Retina (tissue), 1 donor: Measurements from ENCODE around the gene ATP5PD.
"Not testable (repeated sequence)": the region's sequence is repeated elsewhere in the genome, so short reads cannot be mapped to it uniquely, and the experiment has no call there.

ENCODE experiments used
- DNase-seq: peaks from one replicate; pipeline ENCODE4 v3.0.0-alpha.2; 2016

The ATP5PD gene

GRCh38 chr17:75048249-75048878 lies 1.6 kb upstream of the ATP5PD start:
- DNase-seq: no peak

DNA sequence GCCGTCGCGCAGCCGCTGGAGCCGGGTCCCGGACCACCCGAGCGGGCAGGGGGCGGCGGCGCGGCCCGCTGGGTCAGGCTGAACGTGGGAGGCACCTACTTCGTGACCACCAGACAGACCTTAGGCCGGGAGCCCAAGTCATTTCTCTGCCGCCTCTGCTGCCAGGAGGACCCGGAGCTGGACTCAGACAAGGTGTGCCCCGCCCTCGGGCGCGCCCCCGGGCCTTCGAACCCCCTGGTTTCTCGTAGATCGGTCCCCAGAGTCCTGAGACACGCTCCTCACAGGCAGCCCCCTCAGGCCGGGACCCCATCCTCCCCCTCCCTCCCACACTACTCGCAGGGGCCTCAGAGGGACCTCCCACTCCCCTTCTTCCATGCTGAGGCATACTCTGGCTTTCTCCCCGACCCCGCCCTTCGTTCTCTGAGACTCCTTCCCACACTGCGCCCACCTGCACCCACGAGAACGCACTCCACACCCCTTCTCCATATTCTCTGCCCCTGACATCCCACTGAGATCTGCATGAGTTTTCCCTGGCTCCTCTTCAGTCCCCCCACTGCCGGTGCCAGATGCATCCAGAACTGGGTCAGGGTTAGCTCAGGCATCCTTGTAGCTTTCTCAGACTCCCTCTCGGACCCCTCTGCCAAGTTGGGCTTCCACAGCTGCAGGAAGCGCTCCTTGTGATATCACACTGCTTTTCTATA lies 779 bp upstream of the ATP5PD start:
- DNase-seq: peak; percentile 57

DNA sequence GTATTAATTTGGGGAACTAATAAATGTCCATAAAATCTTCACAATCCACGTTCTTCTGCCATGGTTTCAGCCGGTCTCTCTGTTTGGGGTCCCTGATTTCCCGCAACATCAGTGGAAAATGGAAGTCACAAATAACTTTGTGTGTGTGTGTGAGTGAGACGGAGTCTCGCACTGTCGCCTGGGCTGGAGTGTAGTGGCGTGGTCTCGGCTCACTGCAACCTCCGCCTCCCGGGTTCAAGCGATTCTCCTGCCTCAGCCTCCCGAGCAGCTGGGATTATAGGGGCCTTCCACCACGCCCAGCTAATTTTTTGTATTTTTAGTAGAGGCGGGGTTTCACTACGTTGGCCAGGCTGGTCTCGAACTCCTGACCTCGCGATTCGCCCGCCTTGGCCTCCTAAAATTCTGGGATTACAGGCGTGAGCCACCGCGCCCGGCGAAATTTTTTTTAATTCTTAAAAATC lies 793 bp downstream of the ATP5PD start:
- peak; percentile 21 for DNase-seq

GRCh38 chr17:75044716-75045115 lies 2.1 kb downstream of the ATP5PD start:
- no peak for DNase-seq

- DNase-seq: not testable (repeated sequence)
Observed at GRCh38 chr17:75043789-75044188, 3.0 kb downstream of the ATP5PD start.

DNA sequence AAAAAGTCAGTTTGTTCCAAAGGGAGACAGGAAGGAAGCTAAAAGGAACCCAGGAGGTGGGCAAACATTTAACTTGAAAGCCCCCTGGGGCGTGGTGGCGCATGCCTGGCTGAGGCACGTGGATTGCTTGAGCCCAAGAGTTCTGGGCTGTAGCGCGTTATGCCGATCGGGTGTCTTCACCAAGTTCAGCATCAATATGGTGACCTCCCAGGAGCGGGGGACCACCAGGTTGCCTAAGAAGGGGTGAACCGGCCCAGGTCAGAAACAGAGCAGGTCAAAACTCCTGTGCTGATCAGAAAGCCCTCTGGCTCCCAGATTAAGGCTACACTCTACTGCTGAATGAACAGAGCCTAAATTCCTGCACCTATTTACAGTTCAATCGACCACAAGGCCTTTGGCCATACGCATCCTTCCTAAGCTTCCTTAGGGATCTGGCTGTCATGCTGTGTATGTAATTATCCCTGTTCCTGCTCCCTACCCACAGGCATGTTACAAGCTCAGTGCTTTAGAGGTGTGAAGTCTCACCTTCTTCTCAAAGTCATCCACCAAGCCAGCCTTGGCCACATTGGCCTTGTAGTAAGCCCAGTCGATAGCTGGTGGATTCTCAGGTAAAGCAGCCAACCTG lies 5.0 kb downstream of the ATP5PD start:
- DNase-seq: no peak

DNA sequence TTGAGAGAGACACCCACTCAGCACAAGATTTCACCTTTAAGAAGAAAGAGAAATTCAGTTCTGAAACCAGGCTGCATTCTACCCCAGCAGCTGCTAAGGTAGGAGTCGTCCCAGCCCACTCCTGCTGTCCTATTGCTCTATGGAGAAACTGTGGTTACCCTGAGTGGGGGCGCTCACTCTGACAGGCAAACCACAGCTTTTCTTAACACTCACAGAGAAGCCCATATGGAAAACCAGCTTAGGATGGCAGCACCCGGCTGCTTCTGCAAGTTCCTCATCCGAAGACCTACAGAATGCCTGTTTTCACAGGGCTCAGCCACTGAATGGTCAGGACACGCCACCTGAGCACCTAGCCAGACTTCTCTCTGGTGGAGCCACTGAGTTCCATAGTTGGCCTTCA lies 7.5 kb downstream of the ATP5PD start:
- no peak for DNase-seq

- DNase-seq: no peak
Observed at GRCh38 chr17:75036643-75037268, 10.0 kb downstream of the ATP5PD start.

- DNase-seq: peak; percentile 96
Observed at GRCh38 chr17:75034236-75034908, 12.4 kb downstream of the ATP5PD start.

- DNase-seq: peak; percentile 97
Observed at GRCh38 chr17:75033346-75034235, 13.2 kb downstream of the ATP5PD start.

DNA sequence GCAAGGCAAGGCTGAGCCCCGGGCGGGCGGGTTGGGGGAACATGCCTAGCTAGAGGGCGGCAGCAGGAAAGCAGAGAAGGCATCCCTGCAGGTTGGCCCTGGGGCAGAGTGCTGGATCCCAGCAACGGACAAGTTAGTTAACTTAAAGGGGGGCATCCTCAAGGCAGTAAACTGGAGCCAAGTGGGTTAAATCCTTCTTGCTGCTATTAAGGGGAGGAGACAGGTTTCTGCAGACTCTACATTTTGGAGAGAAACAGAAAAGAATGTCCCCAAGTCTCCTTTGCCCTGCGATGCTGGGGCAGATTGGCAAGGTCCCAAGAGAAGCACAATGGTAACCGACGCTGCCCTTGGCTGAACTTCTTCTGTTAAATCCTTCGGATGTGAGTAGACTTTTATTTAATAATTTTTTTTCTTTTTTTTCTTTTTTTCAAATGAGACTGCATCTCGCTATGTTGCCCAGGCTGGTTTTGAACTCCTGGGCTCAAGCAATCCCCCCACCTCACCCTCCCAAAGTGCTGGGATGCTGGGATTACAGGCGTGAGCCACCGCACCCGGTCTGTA lies 14.0 kb downstream of the ATP5PD start:
- peak; percentile 53 for DNase-seq

GRCh38 chr17:75031972-75032719 lies 14.6 kb downstream of the ATP5PD start:
- peak; percentile 65 for DNase-seq

DNA sequence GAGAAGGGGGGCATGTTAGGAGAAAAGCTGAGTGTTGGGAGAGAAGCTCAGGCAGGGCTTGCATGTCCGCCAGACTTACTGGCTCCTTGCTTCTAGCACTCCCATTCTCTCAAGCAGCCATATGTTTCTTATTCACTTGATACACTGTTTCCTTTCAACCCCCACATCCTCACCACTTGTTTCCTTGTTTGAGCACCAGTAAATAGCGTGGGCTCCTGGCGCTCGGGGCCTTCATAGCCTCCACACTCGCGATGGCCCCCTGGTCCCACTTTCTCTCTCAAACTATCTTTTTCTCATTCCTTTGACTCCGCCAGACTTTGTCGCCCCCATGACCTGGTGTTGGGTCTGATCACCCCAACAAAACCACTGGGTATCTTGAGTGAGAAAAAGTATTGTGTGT lies 16.6 kb downstream of the ATP5PD start:
- no peak for DNase-seq

DNA sequence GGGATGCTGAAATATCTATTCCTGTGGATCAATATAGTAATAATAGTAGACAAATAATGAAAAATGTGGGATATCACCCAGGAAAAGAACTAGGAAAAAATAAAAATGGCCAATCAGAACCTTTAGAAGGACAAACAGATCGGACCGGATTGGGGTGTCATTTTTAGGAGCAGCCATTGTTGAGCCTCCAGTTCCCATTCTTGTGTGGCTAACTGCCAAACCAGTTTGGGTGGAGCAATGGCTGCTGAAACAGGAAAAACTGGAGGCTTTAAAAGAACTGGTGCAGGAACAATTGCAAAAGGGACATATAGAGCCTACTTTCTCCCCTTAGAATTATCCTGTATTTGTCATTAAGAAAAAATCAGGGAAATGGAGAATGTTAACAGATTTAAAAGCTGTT lies 20.1 kb downstream of the ATP5PD start:
- not testable (repeated sequence) for DNase-seq

- DNase-seq: not testable (repeated sequence)
Observed at GRCh38 chr17:75025398-75025734, 21.4 kb downstream of the ATP5PD start.

- no peak for DNase-seq
Observed at GRCh38 chr17:75024686-75025397, 21.9 kb downstream of the ATP5PD start.

DNA sequence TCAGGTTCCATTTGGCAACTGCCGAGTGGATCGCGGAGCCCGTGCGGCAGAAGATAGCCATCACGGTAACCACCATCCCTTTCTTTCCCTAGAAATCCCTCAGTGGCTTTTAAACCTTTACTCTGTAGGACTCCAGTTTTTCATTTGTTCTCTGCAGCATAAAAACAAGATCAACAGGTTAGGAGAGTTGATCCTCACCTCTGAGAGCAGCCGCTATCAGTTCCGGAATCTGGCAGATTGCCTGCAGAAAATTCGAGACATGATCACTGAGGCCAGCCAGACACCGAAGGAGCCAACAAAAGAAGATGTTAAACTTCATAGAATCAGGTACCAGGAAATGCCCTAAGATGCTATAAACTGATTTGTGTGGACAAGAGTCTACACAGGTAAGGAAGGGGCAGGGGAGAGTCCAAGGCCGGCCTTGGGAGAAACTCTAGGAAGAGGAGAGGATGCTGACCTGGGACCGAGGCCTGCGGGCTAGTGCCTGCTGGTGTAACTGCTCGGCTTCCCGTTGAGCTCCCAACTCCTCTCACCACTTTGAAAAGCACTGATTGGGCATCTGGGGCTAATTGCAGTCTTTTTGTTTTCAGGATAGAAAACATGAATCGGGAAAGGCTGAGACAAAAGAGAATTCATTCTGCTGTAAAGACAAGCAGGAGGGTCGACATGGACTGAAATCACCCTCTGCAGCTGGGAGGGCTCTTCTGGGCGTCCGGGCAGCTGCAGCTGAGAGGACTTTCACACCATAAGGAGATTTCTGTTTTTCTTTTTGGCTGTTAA lies 26.2 kb downstream of the ATP5PD start:
- DNase-seq: no peak

DNA sequence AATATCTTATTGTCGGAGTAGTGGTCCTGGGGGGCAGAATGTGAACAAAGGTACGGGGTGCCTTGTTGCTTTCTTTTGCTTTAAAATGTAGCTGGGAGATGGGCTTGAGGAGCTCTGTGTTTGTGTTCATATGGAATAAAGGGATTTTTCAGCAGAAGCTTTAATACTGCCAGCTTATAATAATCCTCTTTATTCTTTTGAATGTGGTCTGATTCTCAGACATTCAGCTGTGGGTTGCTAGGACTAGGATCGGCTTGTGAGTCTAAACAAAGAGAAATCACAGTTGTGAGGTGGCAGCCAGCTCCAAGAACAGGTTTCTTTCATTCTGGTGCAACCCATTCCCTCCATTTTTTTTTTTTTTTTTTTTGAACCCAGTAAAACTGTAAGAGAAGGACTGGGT lies 27.1 kb downstream of the ATP5PD start:
- DNase-seq: no peak

GRCh38 chr17:75019146-75019545 lies 27.6 kb downstream of the ATP5PD start:
- no peak for DNase-seq
